ENCODE measurements around the gene SATB2. TPM values are rescaled to one million over a fixed set of nuclear protein-coding genes. Genes with fewer than 3 reads are reported as not detected.

The SATB2 gene
- total and polyA plus RNA-seq, 2 donors from 2014 or later, result 1.3 to 17.5 TPM

DNA sequence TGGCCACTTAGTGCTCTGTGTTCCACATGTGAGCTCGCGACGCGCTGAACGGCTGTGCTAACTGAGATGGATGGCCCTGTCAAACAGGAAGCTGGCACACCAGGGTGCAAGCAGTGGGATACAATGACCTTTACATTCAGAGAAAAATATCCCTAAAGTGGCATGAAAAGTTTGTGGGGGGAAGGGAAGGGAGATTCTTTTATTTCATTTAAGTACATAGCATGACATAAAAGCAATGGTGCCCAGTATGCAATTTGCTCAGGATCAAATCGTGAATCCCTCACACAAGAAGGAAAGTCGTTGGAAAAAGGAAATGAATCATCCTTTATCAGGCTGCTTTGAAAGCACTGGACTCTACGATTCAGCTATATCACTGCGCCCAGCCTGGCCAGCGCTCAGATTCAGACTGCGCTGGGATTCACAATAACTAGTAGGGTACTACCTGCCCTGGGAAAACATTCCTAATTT is 26.0 kb downstream of the SATB2 start:
- Histone ChIP-seq H3K36me3 (ENCODE audit: control insufficient read depth in 2 of 3, insufficient read depth in 3 of 3, low read length in 3 of 3) (no peaks in the 10 kb centered on the region), H3K4me1 (ENCODE audit: control insufficient read depth in 2 of 3, insufficient read depth in 2 of 3, low read depth in 1 of 3, low read length in 3 of 3) (no peaks in the 10 kb centered on the region), H3K9me3 (ENCODE audit: control insufficient read depth in 2 of 3, insufficient read depth in 1 of 3, low read length in 3 of 3) (no peaks in the 10 kb centered on the region), H3K27me3 (ENCODE audit: control insufficient read depth, insufficient read depth, low read length) (no peaks in the 10 kb centered on the region), H3K9ac (ENCODE audit: low read length in 3 of 3) (no peak overlapping the region), H3K27ac (ENCODE audit: low read depth in 2 of 2, low read length in 2 of 2) (no peak overlapping the region), H3K4me3 (ENCODE audit: low read length in 3 of 3) (no peak overlapping the region)
- intact Hi-C loops (cut with DNase I), result no loop called here
- TF ChIP-seq CTCF (IDR thresholded peaks at IDR 0.05; ENCODE audit: borderline replicate concordance, extremely low read depth, insufficient read depth), result no peak
- no peak for DNase-seq
- FAIRE-seq, result no peak

GRCh38 chr2:199430214-199430613 is 27.5 kb downstream of the SATB2 start:
- no peak for DNase-seq
- TF ChIP-seq CTCF (IDR thresholded peaks at IDR 0.05; ENCODE audit: borderline replicate concordance, extremely low read depth, insufficient read depth), result no peak
- intact Hi-C loops (cut with DNase I), result no loop called here
- Histone ChIP-seq H3K27ac (ENCODE audit: low read depth in 2 of 2, low read length in 2 of 2) (no peak overlapping the region), H3K9me3 (ENCODE audit: control insufficient read depth in 2 of 3, insufficient read depth in 1 of 3, low read length in 3 of 3) (no peaks in the 10 kb centered on the region), H3K9ac (ENCODE audit: low read length in 3 of 3) (no peak overlapping the region), H3K27me3 (ENCODE audit: control insufficient read depth, insufficient read depth, low read length) (no peaks in the 10 kb centered on the region), H3K4me1 (ENCODE audit: control insufficient read depth in 2 of 3, insufficient read depth in 2 of 3, low read depth in 1 of 3, low read length in 3 of 3) (no peaks in the 10 kb centered on the region), H3K4me3 (ENCODE audit: low read length in 3 of 3) (no peak overlapping the region), H3K36me3 (ENCODE audit: control insufficient read depth in 2 of 3, insufficient read depth in 3 of 3, low read length in 3 of 3) (no peaks in the 10 kb centered on the region)
- FAIRE-seq, result no peak

- H3K9me3 ChIP-seq (ENCODE audit: control insufficient read depth in 2 of 3, insufficient read depth in 1 of 3, low read length in 3 of 3), result no peaks in the 10 kb centered on the region
- no peak overlapping the region for H3K27ac ChIP-seq (ENCODE audit: low read depth in 2 of 2, low read length in 2 of 2)
- DNase-seq, result no peak
- no peaks in the 10 kb centered on the region for H3K36me3 ChIP-seq (ENCODE audit: control insufficient read depth in 2 of 3, insufficient read depth in 3 of 3, low read length in 3 of 3)
- H3K9ac ChIP-seq (ENCODE audit: low read length in 3 of 3), result no peak overlapping the region
- H3K4me1 ChIP-seq (ENCODE audit: control insufficient read depth in 2 of 3, insufficient read depth in 2 of 3, low read depth in 1 of 3, low read length in 3 of 3), result no peaks in the 10 kb centered on the region
- H3K4me3 ChIP-seq (ENCODE audit: low read length in 3 of 3), result no peak overlapping the region
- intact Hi-C loops (cut with DNase I), result no loop called here
- TF ChIP-seq CTCF (IDR thresholded peaks at IDR 0.05; ENCODE audit: borderline replicate concordance, extremely low read depth, insufficient read depth), result no peak
- H3K27me3 ChIP-seq (ENCODE audit: control insufficient read depth, insufficient read depth, low read length), result no peaks in the 10 kb centered on the region
- no peak for FAIRE-seq
Observed at GRCh38 chr2:199428291-199428690, 29.4 kb downstream of the SATB2 start.

DNA sequence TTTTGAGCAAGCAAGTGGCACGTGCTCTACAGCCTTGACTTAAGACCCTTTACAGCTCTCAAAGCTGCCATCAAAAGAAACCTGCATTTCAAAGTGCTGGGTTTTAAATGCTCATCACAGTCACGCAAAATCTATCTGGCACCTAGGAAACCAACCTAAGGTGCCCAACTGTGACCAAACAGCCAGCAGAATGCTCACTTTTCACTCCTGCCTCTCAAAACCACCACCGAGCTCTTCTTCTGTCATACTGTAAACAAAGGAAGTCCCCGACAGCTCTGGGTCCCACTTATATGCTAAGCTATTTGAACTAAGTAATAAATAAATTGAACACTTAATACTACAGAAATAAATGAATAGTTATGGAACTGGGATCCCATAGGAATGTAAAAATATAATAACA is 33.6 kb downstream of the SATB2 start:
- H3K9ac ChIP-seq (ENCODE audit: low read length in 3 of 3), result no peak overlapping the region
- FAIRE-seq, result no peak
- no peak overlapping the region for H3K27ac ChIP-seq (ENCODE audit: low read depth in 2 of 2, low read length in 2 of 2)
- H3K4me3 ChIP-seq (ENCODE audit: low read length in 3 of 3), result no peak overlapping the region
- no peak for DNase-seq
- H3K36me3 ChIP-seq (ENCODE audit: control insufficient read depth in 2 of 3, insufficient read depth in 3 of 3, low read length in 3 of 3), result peaks cover 0 to 2% (median 0%) of the 10 kb centered on the region in 3 donors
- H3K4me1 ChIP-seq (ENCODE audit: control insufficient read depth in 2 of 3, insufficient read depth in 2 of 3, low read depth in 1 of 3, low read length in 3 of 3), result no peaks in the 10 kb centered on the region
- no peaks in the 10 kb centered on the region for H3K9me3 ChIP-seq (ENCODE audit: control insufficient read depth in 2 of 3, insufficient read depth in 1 of 3, low read length in 3 of 3)
- no peak for TF ChIP-seq CTCF (IDR thresholded peaks at IDR 0.05; ENCODE audit: borderline replicate concordance, extremely low read depth, insufficient read depth)
- no peaks in the 10 kb centered on the region for H3K27me3 ChIP-seq (ENCODE audit: control insufficient read depth, insufficient read depth, low read length)
- intact Hi-C loops (cut with DNase I), result no loop called here

Data from kidney (tissue), 14 donors.